Endodermal cell (in vitro differentiated cells): Measurements from ENCODE around the gene ENAM. TPM values are rescaled to one million over a fixed set of nuclear protein-coding genes. Genes with fewer than 3 reads are reported as not detected.
"Not testable (repeated sequence)": the region's sequence is repeated elsewhere in the genome, so short reads cannot be mapped to it uniquely, and the experiment has no call there.

ENCODE experiments used
- DNase-seq: peaks from one replicate; pipeline ENCODE4 v3.0.0-alpha.2; 2017
- H3K27ac ChIP-seq: 2 replicates; pipeline ENCODE4 v1.5.1; 2013; ENCODE audit warnings: mild to moderate bottlenecking, low read depth, low read length, moderate library complexity
- H3K27me3 ChIP-seq: 2 replicates; pipeline ENCODE4 v1.6.1; 2013; ENCODE audit warnings: mild to moderate bottlenecking, low read length, moderate library complexity; ENCODE audit not compliant: insufficient read depth, control insufficient read depth, poor library complexity, severe bottlenecking
- H3K36me3 ChIP-seq: 2 replicates; pipeline ENCODE4 v1.7.0; 2013; ENCODE audit warnings: mild to moderate bottlenecking, low read length, moderate library complexity; ENCODE audit not compliant: control insufficient read depth, insufficient read depth
- H3K4me1 ChIP-seq: one replicate; pipeline ENCODE4 v1.7.0; 2013; ENCODE audit warnings: low read length; ENCODE audit not compliant: control insufficient read depth, insufficient read depth
- H3K4me3 ChIP-seq: 2 replicates; pipeline ENCODE4 v1.5.1; 2013; ENCODE audit warnings: mild to moderate bottlenecking, low read length, moderate library complexity
- H3K9ac ChIP-seq: 2 replicates; pipeline ENCODE4 v1.6.1; 2013; ENCODE audit warnings: mild to moderate bottlenecking, low read length, moderate library complexity; ENCODE audit not compliant: poor library complexity, severe bottlenecking; ENCODE audit errors: extremely low read depth
- H3K9me3 ChIP-seq: 2 replicates; pipeline ENCODE4 v1.6.1; 2013; ENCODE audit warnings: mild to moderate bottlenecking, low read length, moderate library complexity; ENCODE audit not compliant: control insufficient read depth
- H3K27ac Mint-ChIP-seq: 2 replicates; pipeline ENCODE4 v1.8.0; 2020; ENCODE audit warnings: mixed read lengths
- H3K27me3 Mint-ChIP-seq: 2 replicates; pipeline ENCODE4 v1.8.0; 2021; ENCODE audit warnings: mild to moderate bottlenecking, mixed read lengths; ENCODE audit not compliant: insufficient read depth
- H3K36me3 Mint-ChIP-seq: 2 replicates; pipeline ENCODE4 v1.8.0; 2020; ENCODE audit warnings: low read depth, mixed read lengths
- H3K4me1 Mint-ChIP-seq: 2 replicates; pipeline ENCODE4 v1.8.0; 2020; ENCODE audit warnings: mixed read lengths
- H3K4me3 Mint-ChIP-seq: 2 replicates; pipeline ENCODE4 v1.8.0; 2020; ENCODE audit warnings: mild to moderate bottlenecking, moderate library complexity, mixed read lengths
- H3K9me3 Mint-ChIP-seq: 2 replicates; pipeline ENCODE4 v1.8.0; 2020; ENCODE audit warnings: mild to moderate bottlenecking, mixed read lengths
- WGBS, 2 experiments: methylation state at CpG; one replicate each; pipeline versions ENCODE4 v1.1.5 to v1.1.7; 2013; ENCODE audit warnings: missing lambda C conversion rate in 2 of 2, mixed read lengths in 1 of 2; ENCODE audit not compliant: insufficient coverage in 1 of 2, insufficient read length in 1 of 2; 5-methylcytosine and 5-hydroxymethylcytosine counted together
- total RNA-seq, 2 donors: library from RNA; stranded (reverse); fragmentation: NEBNext Ultra II Directional in 1 of 2; extraction: Animal tissue kit (Norgen Biotek cat#: 25700) in 1 of 2; gene quantifications; 2 replicates in 1 of 2; 3 replicates in 1 of 2; pipeline ENCODE4 v1.2.1, GENCODE V29; 2021
- TF ChIP-seq, protein P1 (sequence below): fragments of 200-600 bp; sonication (generic); conservative IDR thresholded peaks from 2 replicates; pipeline ENCODE4 v1.5.0; 2021; ENCODE audit warnings: antibody characterized with exemption, mild to moderate bottlenecking

Gene ENAM
- total RNA-seq, 2 donors from 2014 or later, result not detected

- TF ChIP-seq, protein P1, sequence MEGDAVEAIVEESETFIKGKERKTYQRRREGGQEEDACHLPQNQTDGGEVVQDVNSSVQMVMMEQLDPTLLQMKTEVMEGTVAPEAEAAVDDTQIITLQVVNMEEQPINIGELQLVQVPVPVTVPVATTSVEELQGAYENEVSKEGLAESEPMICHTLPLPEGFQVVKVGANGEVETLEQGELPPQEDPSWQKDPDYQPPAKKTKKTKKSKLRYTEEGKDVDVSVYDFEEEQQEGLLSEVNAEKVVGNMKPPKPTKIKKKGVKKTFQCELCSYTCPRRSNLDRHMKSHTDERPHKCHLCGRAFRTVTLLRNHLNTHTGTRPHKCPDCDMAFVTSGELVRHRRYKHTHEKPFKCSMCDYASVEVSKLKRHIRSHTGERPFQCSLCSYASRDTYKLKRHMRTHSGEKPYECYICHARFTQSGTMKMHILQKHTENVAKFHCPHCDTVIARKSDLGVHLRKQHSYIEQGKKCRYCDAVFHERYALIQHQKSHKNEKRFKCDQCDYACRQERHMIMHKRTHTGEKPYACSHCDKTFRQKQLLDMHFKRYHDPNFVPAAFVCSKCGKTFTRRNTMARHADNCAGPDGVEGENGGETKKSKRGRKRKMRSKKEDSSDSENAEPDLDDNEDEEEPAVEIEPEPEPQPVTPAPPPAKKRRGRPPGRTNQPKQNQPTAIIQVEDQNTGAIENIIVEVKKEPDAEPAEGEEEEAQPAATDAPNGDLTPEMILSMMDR, result no peak
- Histone ChIP-seq H3K27ac (no peak overlapping the region), H3K9ac (no peak overlapping the region), H3K36me3 (no peaks in the 10 kb centered on the region), H3K4me3 (no peak overlapping the region), H3K9me3 (no peaks in the 10 kb centered on the region), H3K27me3 (no peaks in the 10 kb centered on the region), H3K4me1 (no peaks in the 10 kb centered on the region)
- Mint-ChIP-seq H3K36me3 (no peaks in the 10 kb centered on the region), H3K4me1 (no peaks in the 10 kb centered on the region), H3K9me3 (no peaks in the 10 kb centered on the region), H3K4me3 (no peak overlapping the region), H3K27ac (no peak overlapping the region), H3K27me3 (no peaks in the 10 kb centered on the region)
- DNase-seq, result no peak
- 91 to 100% methylated on average over 3 to 4 of the region's 5 CpGs for WGBS, 2 experiments
Measured at GRCh38 chr4:70657326-70657725, 28.8 kb downstream of the ENAM start.

DNA sequence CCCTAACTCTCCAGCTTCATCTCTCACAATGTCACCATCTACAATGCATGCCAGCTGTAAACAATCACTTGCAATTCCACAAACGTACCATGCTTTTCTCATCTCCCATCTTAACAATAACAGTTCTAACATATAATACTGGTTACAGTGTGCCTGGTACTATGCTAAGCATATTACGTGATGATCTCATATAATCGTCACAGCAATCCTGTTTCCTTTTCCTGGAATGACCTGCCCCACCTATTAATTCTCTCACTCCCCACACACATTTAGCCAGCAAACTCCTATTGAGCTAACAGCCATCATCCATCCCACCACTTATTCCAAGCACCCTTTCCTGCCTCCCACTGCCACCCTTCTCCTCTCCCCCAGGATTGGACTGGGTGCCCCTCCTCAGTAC lies 29.9 kb downstream of the ENAM start:
- Mint-ChIP-seq H3K36me3 (no peaks in the 10 kb centered on the region), H3K27ac (no peak overlapping the region), H3K4me1 (no peaks in the 10 kb centered on the region), H3K9me3 (no peaks in the 10 kb centered on the region), H3K4me3 (no peak overlapping the region), H3K27me3 (no peaks in the 10 kb centered on the region)
- H3K9me3 ChIP-seq, result no peaks in the 10 kb centered on the region
- DNase-seq, result no peak
- TF ChIP-seq, protein P1, result no peak
- H3K4me3 ChIP-seq, result no peak overlapping the region
- no peaks in the 10 kb centered on the region for H3K27me3 ChIP-seq
- 83 to 88% methylated on average over 3 of the region's 3 CpGs for WGBS, 2 experiments
- no peak overlapping the region for H3K27ac ChIP-seq
- no peaks in the 10 kb centered on the region for H3K36me3 ChIP-seq
- H3K9ac ChIP-seq, result no peak overlapping the region
- H3K4me1 ChIP-seq, result no peaks in the 10 kb centered on the region

DNA sequence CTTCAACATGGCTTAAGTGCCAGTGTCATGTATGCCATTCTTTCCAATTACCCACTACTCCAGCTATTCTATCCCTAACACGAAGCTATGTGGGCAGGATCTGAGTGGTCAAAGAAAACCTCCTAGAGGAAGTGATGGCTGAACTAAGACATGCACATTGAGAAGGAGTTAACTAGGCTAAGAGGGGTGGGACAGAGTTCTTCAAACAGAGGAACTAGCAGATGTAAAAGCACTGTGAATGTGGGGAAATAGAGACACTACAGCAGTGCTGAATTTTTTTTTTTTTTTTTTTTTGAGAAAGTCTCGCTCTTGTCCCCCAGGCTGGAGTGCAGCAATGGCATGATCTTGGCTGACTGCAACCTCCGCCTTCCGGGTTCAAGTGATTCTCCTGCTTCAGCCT lies 31.6 kb downstream of the ENAM start:
- Mint-ChIP-seq H3K27me3 (no peaks in the 10 kb centered on the region), H3K4me1 (no peaks in the 10 kb centered on the region), H3K9me3 (no peaks in the 10 kb centered on the region), H3K27ac (no peak overlapping the region), H3K36me3 (no peaks in the 10 kb centered on the region), H3K4me3 (no peak overlapping the region)
- H3K36me3 ChIP-seq, result no peaks in the 10 kb centered on the region
- TF ChIP-seq, protein P1, result no peak
- H3K4me1 ChIP-seq, result no peaks in the 10 kb centered on the region
- no peak overlapping the region for H3K4me3 ChIP-seq
- DNase-seq, result no peak
- no peak overlapping the region for H3K9ac ChIP-seq
- H3K27me3 ChIP-seq, result no peaks in the 10 kb centered on the region
- WGBS, 2 experiments, result 92 to 100% methylated on average over 2 to 4 of the region's 4 CpGs
- no peaks in the 10 kb centered on the region for H3K9me3 ChIP-seq
- no peak overlapping the region for H3K27ac ChIP-seq

DNA sequence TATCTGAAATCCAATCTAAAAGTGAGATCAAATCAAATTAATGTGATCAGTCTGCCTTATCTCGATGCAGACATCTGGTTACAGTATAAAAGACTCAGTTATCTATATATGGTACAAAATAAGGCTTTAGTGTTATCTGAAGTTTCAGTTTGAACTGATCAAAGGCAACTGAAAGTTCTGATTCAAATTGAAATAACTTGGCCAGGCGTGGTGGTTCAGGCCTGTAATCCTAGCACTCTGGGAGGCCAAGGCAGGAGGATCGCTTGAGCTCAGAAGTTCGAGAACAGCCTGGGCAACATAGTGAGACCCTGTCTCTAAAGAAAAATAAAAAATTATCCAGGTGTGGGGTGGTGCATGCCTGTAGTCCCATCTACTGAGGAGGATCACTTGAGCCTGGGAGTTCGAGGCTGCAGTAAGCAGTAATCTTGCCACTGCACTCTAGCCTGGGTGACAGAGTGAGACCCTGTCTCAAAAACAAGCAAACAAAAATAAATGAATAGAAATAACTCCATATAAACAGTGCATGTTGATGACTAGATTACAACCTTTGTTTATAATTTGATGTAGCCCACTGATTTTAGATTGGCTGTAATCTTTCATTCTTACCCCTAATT lies 32.9 kb downstream of the ENAM start:
- not testable (repeated sequence) for H3K27me3 Mint-ChIP-seq, H3K4me3 Mint-ChIP-seq, H3K4me1 Mint-ChIP-seq, H3K27me3 ChIP-seq, H3K36me3 Mint-ChIP-seq, H3K27ac Mint-ChIP-seq, H3K4me1 ChIP-seq, H3K4me3 ChIP-seq, H3K9ac ChIP-seq, H3K27ac ChIP-seq, H3K9me3 Mint-ChIP-seq, H3K36me3 ChIP-seq, H3K9me3 ChIP-seq, DNase-seq
- 79 to 93% methylated on average over 2 to 5 of the region's 5 CpGs for WGBS, 2 experiments
